Measurements from ENCODE around the gene TP53I11. TPM values are rescaled to one million over a fixed set of nuclear protein-coding genes. Genes with fewer than 3 reads are reported as not detected.

The TP53I11 gene
- total RNA-seq, 4 donors from 2014 or later: 58.0 to 91.5 (median 70.6) TPM

- H3K27me3 ChIP-seq: no peaks in the 10 kb centered on the region
- no peak for DNase-seq (ENCODE audit: low spot score in 2 of 2)
- no peaks in the 10 kb centered on the region for H3K9me3 ChIP-seq
- H3K4me1 ChIP-seq: no peaks in the 10 kb centered on the region
- TF ChIP-seq EP300 (IDR thresholded peaks at IDR 0.05) (no peak), POLR2A (IDR thresholded peaks at IDR 0.05) (no peak), CTCF (IDR thresholded peaks at IDR 0.05) (no peak), POLR2AphosphoS5 (IDR thresholded peaks at IDR 0.05) (no peak)
- 84% methylated on average over 2 of the region's 2 CpGs for WGBS
- H3K27ac ChIP-seq: no peak overlapping the region
- peaks cover 20% of the 10 kb centered on the region for H3K36me3 ChIP-seq
- no peak overlapping the region for H3K4me3 ChIP-seq
Measured at GRCh38 chr11:44934110-44934509, 16.6 kb downstream of the TP53I11 start.

- Histone ChIP-seq H3K36me3 (peaks cover 20% of the 10 kb centered on the region), H3K27me3 (no peaks in the 10 kb centered on the region), H3K9me3 (no peaks in the 10 kb centered on the region), H3K4me1 (no peaks in the 10 kb centered on the region), H3K4me3 (no peak overlapping the region), H3K27ac (no peak overlapping the region)
- 100% methylated on average over 1 of the region's 3 CpGs for WGBS
- TF ChIP-seq POLR2A (IDR thresholded peaks at IDR 0.05) (no peak), POLR2AphosphoS5 (IDR thresholded peaks at IDR 0.05) (no peak), EP300 (IDR thresholded peaks at IDR 0.05) (no peak), CTCF (IDR thresholded peaks at IDR 0.05) (no peak)
- no peak for DNase-seq (ENCODE audit: low spot score in 2 of 2)
Measured at GRCh38 chr11:44931466-44931865, 19.2 kb downstream of the TP53I11 start.

GRCh38 chr11:44930588-44931302, 19.9 kb downstream of the TP53I11 start:
- H3K27ac ChIP-seq: no peak overlapping the region
- H3K4me3 ChIP-seq: no peak overlapping the region
- TF ChIP-seq EP300 (IDR thresholded peaks at IDR 0.05) (no peak), CTCF (IDR thresholded peaks at IDR 0.05) (no peak), POLR2A (IDR thresholded peaks at IDR 0.05) (no peak)
- no peak for DNase-seq (ENCODE audit: low spot score in 2 of 2)
- peaks cover 20% of the 10 kb centered on the region for H3K36me3 ChIP-seq
- H3K9me3 ChIP-seq: no peaks in the 10 kb centered on the region
- no peaks in the 10 kb centered on the region for H3K4me1 ChIP-seq
- H3K27me3 ChIP-seq: no peaks in the 10 kb centered on the region
- WGBS: 62% methylated on average over 10 of the region's 13 CpGs

- no peaks in the 10 kb centered on the region for H3K9me3 ChIP-seq
- no peaks in the 10 kb centered on the region for H3K27me3 ChIP-seq
- 65% methylated on average over 4 of the region's 4 CpGs for WGBS
- no peak overlapping the region for H3K27ac ChIP-seq
- H3K4me3 ChIP-seq: no peak overlapping the region
- H3K36me3 ChIP-seq: peaks cover 4% of the 10 kb centered on the region
- no peaks in the 10 kb centered on the region for H3K4me1 ChIP-seq
- TF ChIP-seq POLR2AphosphoS5 (IDR thresholded peaks at IDR 0.05): no peak
- no peak for TF ChIP-seq POLR2A (IDR thresholded peaks at IDR 0.05)
- no peak for TF ChIP-seq CTCF (IDR thresholded peaks at IDR 0.05)
- TF ChIP-seq EP300 (IDR thresholded peaks at IDR 0.05): no peak
- no peak for DNase-seq (ENCODE audit: low spot score in 2 of 2)
Measured at GRCh38 chr11:44928816-44929215, 21.9 kb downstream of the TP53I11 start.

GRCh38 chr11:44928144-44928543, 22.5 kb downstream of the TP53I11 start:
- H3K4me3 ChIP-seq: no peak overlapping the region
- H3K9me3 ChIP-seq: no peaks in the 10 kb centered on the region
- H3K36me3 ChIP-seq: peaks cover 3% of the 10 kb centered on the region
- H3K4me1 ChIP-seq: no peaks in the 10 kb centered on the region
- DNase-seq (ENCODE audit: low spot score in 2 of 2): no peak
- H3K27ac ChIP-seq: no peak overlapping the region
- TF ChIP-seq EP300 (IDR thresholded peaks at IDR 0.05): no peak
- TF ChIP-seq POLR2A (IDR thresholded peaks at IDR 0.05): no peak
- TF ChIP-seq POLR2AphosphoS5 (IDR thresholded peaks at IDR 0.05): no peak
- no peak for TF ChIP-seq CTCF (IDR thresholded peaks at IDR 0.05)
- WGBS: 96% methylated on average over 3 of the region's 4 CpGs
- H3K27me3 ChIP-seq: no peaks in the 10 kb centered on the region

Measured in suprapubic skin (tissue), 4 donors.